Measurements from ENCODE around the gene ARFGEF3. TPM values are rescaled to one million over a fixed set of nuclear protein-coding genes. Genes with fewer than 3 reads are reported as not detected.

ARFGEF3 gene
- polyA plus RNA-seq, 1 of the 3 experiments (the other 2 are of a cell fraction): not detected

DNA sequence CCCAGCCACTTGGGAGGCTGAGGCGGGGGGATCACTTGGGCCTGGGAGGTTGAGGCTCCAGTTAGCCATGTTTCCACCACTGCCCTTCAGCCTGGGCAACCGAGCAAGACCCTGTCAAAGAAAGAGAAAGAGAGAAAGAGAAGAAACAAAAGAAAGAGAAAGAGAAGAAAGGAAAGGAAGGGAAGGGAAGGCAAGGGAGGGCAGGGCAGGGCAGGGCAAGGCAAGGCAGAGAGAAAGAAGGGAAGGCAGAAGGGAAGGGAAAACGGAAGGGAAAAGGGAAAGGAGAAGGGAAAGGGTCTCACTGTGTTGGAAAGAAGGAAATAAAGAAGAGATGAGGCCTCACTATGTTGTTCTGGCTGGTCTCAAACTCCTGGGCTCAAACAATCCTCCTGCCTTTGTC, 104.4 kb downstream of the ARFGEF3 start:
- CTCF ChIA-PET: interaction anchor here (1.0 kb wide), 1 partner anchor 43 kb away, joined by 4 read pairs; no protein-coding TSS in a partner anchor
- Histone ChIP-seq H3K79me2 (ENCODE audit: insufficient read depth) (no peaks in the 10 kb centered on the region), H3K4me2 (no peak overlapping the region), H3K4me3 (ENCODE audit: low read depth in 2 of 2, low read length in 1 of 2) (no peak overlapping the region), H4K20me1 (ENCODE audit: insufficient read depth) (no peaks in the 10 kb centered on the region), H3K9me2 (no peaks in the 10 kb centered on the region), H3K36me3 (replicated peaks in 1 of 2; ENCODE audit: control insufficient read depth in 1 of 2, insufficient read depth in 2 of 2, low read length in 1 of 2) (no peaks in the 10 kb centered on the region), H3K27ac (ENCODE audit: low read depth in 2 of 2, low read length in 1 of 2) (no peak overlapping the region), H3K9ac (no peak overlapping the region), H3K4me1 (ENCODE audit: control insufficient read depth in 1 of 2, insufficient read depth in 2 of 2, low read depth in 1 of 2, low read length in 1 of 2) (no peaks in the 10 kb centered on the region), H2AFZ (ENCODE audit: low read depth) (no peak overlapping the region), H3K9me3 (no peaks in the 10 kb centered on the region), H3K27me3 (ENCODE audit: insufficient read depth) (no peaks in the 10 kb centered on the region), H3F3A (replicated peaks; ENCODE audit: insufficient read depth) (no peaks in the 10 kb centered on the region)
- 12% methylated on average over 3 of the region's 3 CpGs for WGBS (ENCODE audit: low lambda C conversion rate)
- no peak for DNase-seq
- POLR2A ChIA-PET: no interaction called here
- TF ChIP-seq GATA2 (CRISPR knock-in tag; IDR thresholded peaks at IDR 0.05) (no peak), SIN3A (IDR thresholded peaks at IDR 0.05; ENCODE audit: borderline replicate concordance, low read depth, low read length) (no peak), REST (IDR thresholded peaks at IDR 0.05; ENCODE audit: low read depth, low read length) (no peak), CHD2 (IDR thresholded peaks at IDR 0.05; ENCODE audit: low read length, partially characterized antibody) (no peak), FOSL2 (IDR thresholded peaks at IDR 0.05; ENCODE audit: borderline replicate concordance, low read depth) (no peak), FOXM1 (IDR thresholded peaks at IDR 0.05; ENCODE audit: low read depth) (no peak), CTCF (IDR thresholded peaks at IDR 0.05) (no peak), FOXJ3 (CRISPR knock-in tag; IDR thresholded peaks at IDR 0.05) (no peak)
- TF ChIP-seq, protein P1, sequence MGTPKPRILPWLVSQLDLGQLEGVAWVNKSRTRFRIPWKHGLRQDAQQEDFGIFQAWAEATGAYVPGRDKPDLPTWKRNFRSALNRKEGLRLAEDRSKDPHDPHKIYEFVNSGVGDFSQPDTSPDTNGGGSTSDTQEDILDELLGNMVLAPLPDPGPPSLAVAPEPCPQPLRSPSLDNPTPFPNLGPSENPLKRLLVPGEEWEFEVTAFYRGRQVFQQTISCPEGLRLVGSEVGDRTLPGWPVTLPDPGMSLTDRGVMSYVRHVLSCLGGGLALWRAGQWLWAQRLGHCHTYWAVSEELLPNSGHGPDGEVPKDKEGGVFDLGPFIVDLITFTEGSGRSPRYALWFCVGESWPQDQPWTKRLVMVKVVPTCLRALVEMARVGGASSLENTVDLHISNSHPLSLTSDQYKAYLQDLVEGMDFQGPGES (IDR thresholded peaks at IDR 0.05; ENCODE audit: low read depth, low read length): no peak
